Measurements from ENCODE around the gene SSNA1. TPM values are rescaled to one million over a fixed set of nuclear protein-coding genes. Genes with fewer than 3 reads are reported as not detected.

The SSNA1 gene
- total RNA-seq, 1 donor, result 59.7 TPM

GRCh38 chr9:137178201-137178938, 10.1 kb upstream of the SSNA1 start:
- Histone ChIP-seq H3K27me3 (ENCODE audit: insufficient read depth, low read length) (no peaks in the 10 kb centered on the region), H3K9me3 (ENCODE audit: low read depth, low read length) (no peaks in the 10 kb centered on the region), H3K4me3 (ENCODE audit: insufficient read depth, low read length) (no peak overlapping the region), H4K20me1 (ENCODE audit: insufficient read depth, low read length) (peaks cover 12% of the 10 kb centered on the region), H3K36me3 (ENCODE audit: insufficient read depth, low read length) (peaks cover 15% of the 10 kb centered on the region), H2AFZ (ENCODE audit: low read length) (no peak overlapping the region), H3K27ac (ENCODE audit: low read depth, low read length) (no peak overlapping the region), H3K4me2 (ENCODE audit: insufficient read depth, low read length) (no peak overlapping the region), H3K79me2 (ENCODE audit: insufficient read depth, low read length) (no peaks in the 10 kb centered on the region), H3K4me1 (ENCODE audit: insufficient read depth, low read length) (no peaks in the 10 kb centered on the region)
- no peak for TF ChIP-seq CTCF (IDR thresholded peaks at IDR 0.05; ENCODE audit: extremely low read depth, low read depth, low read length)
- DNase-seq (ENCODE audit: insufficient read length, low spot score, missing footprints), result peak; percentile 90

- Histone ChIP-seq H3K4me1 (ENCODE audit: insufficient read depth, low read length) (no peaks in the 10 kb centered on the region), H3K79me2 (ENCODE audit: insufficient read depth, low read length) (no peaks in the 10 kb centered on the region), H3K27ac (ENCODE audit: low read depth, low read length) (no peak overlapping the region), H3K9me3 (ENCODE audit: low read depth, low read length) (no peaks in the 10 kb centered on the region), H3K4me2 (ENCODE audit: insufficient read depth, low read length) (no peak overlapping the region), H4K20me1 (ENCODE audit: insufficient read depth, low read length) (peaks cover 12% of the 10 kb centered on the region), H3K4me3 (ENCODE audit: insufficient read depth, low read length) (no peak overlapping the region), H3K27me3 (ENCODE audit: insufficient read depth, low read length) (no peaks in the 10 kb centered on the region), H2AFZ (ENCODE audit: low read length) (no peak overlapping the region), H3K36me3 (ENCODE audit: insufficient read depth, low read length) (peaks cover 22% of the 10 kb centered on the region)
- no peak for TF ChIP-seq CTCF (IDR thresholded peaks at IDR 0.05; ENCODE audit: extremely low read depth, low read depth, low read length)
- peak; percentile 90 for DNase-seq (ENCODE audit: insufficient read length, low spot score, missing footprints)
Measured at GRCh38 chr9:137178939-137179630, 9.4 kb upstream of the SSNA1 start.

- no peak overlapping the region for H2AFZ ChIP-seq (ENCODE audit: low read length)
- no peak overlapping the region for H3K27ac ChIP-seq (ENCODE audit: low read depth, low read length)
- H3K4me2 ChIP-seq (ENCODE audit: insufficient read depth, low read length), result no peak overlapping the region
- DNase-seq (ENCODE audit: insufficient read length, low spot score, missing footprints), result no peak
- no peak for TF ChIP-seq CTCF (IDR thresholded peaks at IDR 0.05; ENCODE audit: extremely low read depth, low read depth, low read length)
- peaks cover 12% of the 10 kb centered on the region for H4K20me1 ChIP-seq (ENCODE audit: insufficient read depth, low read length)
- no peak overlapping the region for H3K4me3 ChIP-seq (ENCODE audit: insufficient read depth, low read length)
- peaks cover 28% of the 10 kb centered on the region for H3K36me3 ChIP-seq (ENCODE audit: insufficient read depth, low read length)
- H3K79me2 ChIP-seq (ENCODE audit: insufficient read depth, low read length), result no peaks in the 10 kb centered on the region
- no peaks in the 10 kb centered on the region for H3K9me3 ChIP-seq (ENCODE audit: low read depth, low read length)
- H3K27me3 ChIP-seq (ENCODE audit: insufficient read depth, low read length), result no peaks in the 10 kb centered on the region
- no peaks in the 10 kb centered on the region for H3K4me1 ChIP-seq (ENCODE audit: insufficient read depth, low read length)
Measured at GRCh38 chr9:137179761-137180160, 8.7 kb upstream of the SSNA1 start.

- Histone ChIP-seq H3K4me1 (ENCODE audit: insufficient read depth, low read length) (no peaks in the 10 kb centered on the region), H3K27me3 (ENCODE audit: insufficient read depth, low read length) (no peaks in the 10 kb centered on the region), H4K20me1 (ENCODE audit: insufficient read depth, low read length) (peaks cover 12% of the 10 kb centered on the region), H3K4me2 (ENCODE audit: insufficient read depth, low read length) (no peak overlapping the region), H3K4me3 (ENCODE audit: insufficient read depth, low read length) (no peak overlapping the region), H3K27ac (ENCODE audit: low read depth, low read length) (no peak overlapping the region), H3K79me2 (ENCODE audit: insufficient read depth, low read length) (peaks cover 4% of the 10 kb centered on the region), H3K9me3 (ENCODE audit: low read depth, low read length) (no peaks in the 10 kb centered on the region), H2AFZ (ENCODE audit: low read length) (no peak overlapping the region), H3K36me3 (ENCODE audit: insufficient read depth, low read length) (peaks cover 29% of the 10 kb centered on the region)
- no peak for TF ChIP-seq CTCF (IDR thresholded peaks at IDR 0.05; ENCODE audit: extremely low read depth, low read depth, low read length)
- DNase-seq (ENCODE audit: insufficient read length, low spot score, missing footprints), result no peak
Measured at GRCh38 chr9:137180491-137180890, 8.0 kb upstream of the SSNA1 start.
